GM12892 (cell line): Measurements from ENCODE around the gene CEMIP2.

Experiments
- POLR2A ChIP-seq: IDR thresholded peaks from 2 replicates; pipeline ENCODE4 v1.6.1; 2011; ENCODE audit warnings: low read depth, low read length, control low read depth
- POLR2AphosphoS5 ChIP-seq: IDR thresholded peaks from 2 replicates; pipeline ENCODE4 v1.6.1; 2011; ENCODE audit warnings: low read depth, low read length, control low read depth
- TAF1 ChIP-seq: IDR thresholded peaks from 2 replicates; pipeline ENCODE4 v1.6.1; 2011; ENCODE audit warnings: low read depth, mild to moderate bottlenecking, control low read depth, low read length, borderline replicate concordance

GRCh38 chr9:71737455-71737854 lies 30.9 kb downstream of the CEMIP2 start:
- TF ChIP-seq POLR2AphosphoS5: no peak
- TF ChIP-seq POLR2A: no peak
- no peak for TF ChIP-seq TAF1
